ENCODE results near the gene CACNG6.

The CACNG6 gene

DNA sequence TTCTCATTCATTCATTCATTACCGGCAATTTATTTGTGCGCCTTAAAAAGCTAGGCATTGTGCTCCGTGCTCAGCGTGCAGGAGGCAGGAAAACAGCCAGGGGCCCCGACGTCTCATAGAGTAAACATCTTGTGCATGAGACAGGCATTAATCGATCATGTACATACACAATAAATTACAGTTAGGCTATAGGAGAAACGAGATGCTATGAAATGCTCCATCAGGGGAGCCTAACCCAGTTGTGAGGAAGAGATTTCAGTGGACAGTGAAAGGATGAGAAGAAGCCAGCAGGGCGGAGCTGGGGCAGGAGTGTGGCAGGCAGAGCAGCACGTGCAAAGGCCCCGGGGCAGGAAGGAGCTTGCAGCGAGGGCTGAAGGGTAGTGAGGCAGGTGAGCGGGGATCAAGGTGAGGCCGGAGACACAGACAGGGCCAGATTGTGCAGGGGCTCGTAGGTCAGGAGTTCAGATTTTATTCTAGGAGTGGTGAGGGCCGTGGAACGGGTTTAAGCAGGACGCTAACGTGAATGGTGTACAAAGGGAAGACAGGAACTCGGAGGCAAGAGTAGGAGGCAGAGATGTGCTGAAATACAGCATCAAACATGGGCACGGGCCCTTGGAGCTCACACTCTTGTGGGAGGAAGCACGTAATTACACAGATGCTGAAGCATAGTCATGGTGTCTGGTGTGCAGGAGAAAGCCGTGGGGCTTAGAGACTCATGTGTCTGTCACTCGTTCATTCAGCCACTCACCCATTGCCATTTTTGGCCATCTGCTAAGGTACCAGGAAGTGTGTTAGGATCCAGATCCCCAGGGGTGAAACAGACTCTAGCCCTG lies 7.8 kb upstream of the CACNG6 start:
- no peak overlapping the region for H3K27ac ChIP-seq (ENCODE audit: low read depth, low read length, severe bottlenecking)
- no peaks in the 10 kb centered on the region for H3K9me3 ChIP-seq (ENCODE audit: control insufficient read depth, low read length)
- no peak overlapping the region for H3K4me3 ChIP-seq (ENCODE audit: extremely low read depth, insufficient read depth, low read length, poor library complexity, severe bottlenecking)
- H3K36me3 ChIP-seq (ENCODE audit: control insufficient read depth, insufficient read depth, low read length): no peaks in the 10 kb centered on the region
- 94 to 95% methylated on average over 19 to 24 of the region's 24 CpGs for WGBS, 2 experiments (ENCODE audit: insufficient coverage in 2 of 2)
- H3K4me1 ChIP-seq (ENCODE audit: control insufficient read depth, insufficient read depth, low read length, poor library complexity, severe bottlenecking): peaks cover 3% of the 10 kb centered on the region

DNA sequence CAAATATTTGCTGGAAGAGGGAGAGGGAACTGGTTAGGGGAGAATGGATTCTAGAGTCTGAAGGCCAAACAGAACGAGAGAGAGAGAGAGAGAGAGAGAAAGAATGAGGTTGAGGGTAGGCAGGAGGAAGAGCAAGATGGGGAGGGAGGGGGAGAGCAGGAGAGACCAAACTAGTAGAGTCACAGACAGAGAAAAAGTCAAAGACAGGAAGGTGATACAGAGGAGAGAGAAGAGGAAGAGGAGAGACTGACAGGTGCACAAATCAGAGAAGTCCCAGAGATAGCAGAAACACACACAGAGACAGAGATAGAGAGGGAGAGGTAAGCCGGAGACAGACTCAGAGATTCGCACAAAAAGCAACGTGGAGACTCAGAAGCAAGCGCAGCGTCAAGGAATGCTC lies 5.6 kb upstream of the CACNG6 start:
- whole genome bisulfite sequencing, 2 experiments (ENCODE audit: insufficient coverage in 2 of 2): 91 to 94% methylated on average over 6 of the region's 6 CpGs
- no peak overlapping the region for H3K4me3 ChIP-seq (ENCODE audit: extremely low read depth, insufficient read depth, low read length, poor library complexity, severe bottlenecking)
- H3K27ac ChIP-seq (ENCODE audit: low read depth, low read length, severe bottlenecking): no peak overlapping the region
- no peaks in the 10 kb centered on the region for H3K9me3 ChIP-seq (ENCODE audit: control insufficient read depth, low read length)
- H3K36me3 ChIP-seq (ENCODE audit: control insufficient read depth, insufficient read depth, low read length): no peaks in the 10 kb centered on the region
- H3K4me1 ChIP-seq (ENCODE audit: control insufficient read depth, insufficient read depth, low read length, poor library complexity, severe bottlenecking): peaks cover 5% of the 10 kb centered on the region

DNA sequence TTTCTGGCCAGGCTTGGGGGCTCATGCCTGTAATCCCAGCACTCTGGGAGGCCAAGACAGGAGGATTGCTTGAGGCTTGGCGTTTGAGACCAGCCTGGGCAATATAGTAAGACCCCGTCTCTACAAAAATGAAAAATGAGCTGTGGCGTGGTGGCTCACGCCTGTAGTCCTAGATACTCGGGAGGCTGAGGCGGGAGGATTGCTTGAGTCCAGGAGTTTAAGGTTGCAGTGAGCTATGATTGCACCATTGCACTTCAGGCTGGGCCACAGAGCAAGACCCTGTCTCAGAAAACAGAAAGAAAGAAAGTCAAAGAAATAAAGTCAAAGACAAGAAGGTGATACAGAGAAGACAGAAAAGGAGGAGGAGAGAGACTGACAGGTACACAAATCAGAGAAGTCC lies 2.5 kb upstream of the CACNG6 start:
- Histone ChIP-seq H3K4me3 (ENCODE audit: extremely low read depth, insufficient read depth, low read length, poor library complexity, severe bottlenecking) (no peak overlapping the region), H3K9me3 (ENCODE audit: control insufficient read depth, low read length) (no peaks in the 10 kb centered on the region), H3K27ac (ENCODE audit: low read depth, low read length, severe bottlenecking) (no peak overlapping the region), H3K36me3 (ENCODE audit: control insufficient read depth, insufficient read depth, low read length) (no peaks in the 10 kb centered on the region), H3K4me1 (ENCODE audit: control insufficient read depth, insufficient read depth, low read length, poor library complexity, severe bottlenecking) (peaks cover 9% of the 10 kb centered on the region)
- 89 to 92% methylated on average over 6 of the region's 6 CpGs for WGBS, 2 experiments (ENCODE audit: insufficient coverage in 2 of 2)

DNA sequence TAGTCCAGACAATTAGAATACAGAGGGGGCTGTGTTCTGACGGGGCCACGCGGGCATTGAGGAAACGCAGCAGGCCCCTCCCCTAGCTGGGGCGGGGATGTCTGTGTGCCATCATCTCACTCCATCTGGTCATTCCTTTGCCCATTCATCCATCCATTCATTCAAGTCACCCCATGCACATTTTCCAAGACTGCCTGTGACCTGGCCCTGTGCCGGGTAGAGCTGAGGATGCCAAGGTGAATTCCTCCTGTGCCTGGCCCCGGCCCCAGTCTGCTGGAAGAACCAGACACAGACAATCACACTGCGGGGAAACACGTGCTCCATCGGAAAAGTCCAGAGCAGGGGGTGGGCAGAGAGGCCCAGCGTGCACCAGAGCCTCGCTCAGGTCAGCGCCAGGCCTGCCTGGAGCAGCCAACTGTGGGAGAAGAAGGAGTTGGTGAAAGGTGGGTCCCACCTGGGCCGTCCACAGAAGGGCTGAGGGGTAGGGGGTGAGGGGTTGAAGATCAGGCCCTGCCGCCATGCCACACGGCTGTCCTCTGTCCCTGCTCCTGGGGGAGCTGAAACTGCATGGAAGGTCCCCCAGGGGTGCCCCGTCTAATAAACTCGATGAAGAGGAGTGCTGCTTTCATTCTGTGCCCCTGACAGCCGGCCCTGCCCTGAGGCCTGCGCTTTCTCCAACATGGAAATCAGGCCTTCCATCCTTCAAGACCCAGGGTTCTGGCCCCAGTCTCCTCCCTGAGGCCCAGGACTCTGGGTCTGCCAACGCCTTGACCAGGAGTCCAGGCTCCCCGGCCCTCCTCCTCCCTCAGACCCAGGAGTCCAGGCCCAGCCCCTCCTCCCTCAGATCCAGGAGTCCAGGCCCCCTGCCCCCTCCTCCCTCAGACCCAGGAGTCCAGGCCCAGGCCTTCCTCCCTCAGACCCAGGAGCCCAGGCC lies 1.6 kb upstream of the CACNG6 start:
- 84 to 87% methylated on average over 18 to 21 of the region's 22 CpGs for WGBS, 2 experiments (ENCODE audit: insufficient coverage in 2 of 2)
- Histone ChIP-seq H3K4me3 (ENCODE audit: extremely low read depth, insufficient read depth, low read length, poor library complexity, severe bottlenecking) (no peak overlapping the region), H3K9me3 (ENCODE audit: control insufficient read depth, low read length) (no peaks in the 10 kb centered on the region), H3K36me3 (ENCODE audit: control insufficient read depth, insufficient read depth, low read length) (no peaks in the 10 kb centered on the region), H3K4me1 (ENCODE audit: control insufficient read depth, insufficient read depth, low read length, poor library complexity, severe bottlenecking) (peaks cover 9% of the 10 kb centered on the region), H3K27ac (ENCODE audit: low read depth, low read length, severe bottlenecking) (peak overlapping the region; percentile 29)

DNA sequence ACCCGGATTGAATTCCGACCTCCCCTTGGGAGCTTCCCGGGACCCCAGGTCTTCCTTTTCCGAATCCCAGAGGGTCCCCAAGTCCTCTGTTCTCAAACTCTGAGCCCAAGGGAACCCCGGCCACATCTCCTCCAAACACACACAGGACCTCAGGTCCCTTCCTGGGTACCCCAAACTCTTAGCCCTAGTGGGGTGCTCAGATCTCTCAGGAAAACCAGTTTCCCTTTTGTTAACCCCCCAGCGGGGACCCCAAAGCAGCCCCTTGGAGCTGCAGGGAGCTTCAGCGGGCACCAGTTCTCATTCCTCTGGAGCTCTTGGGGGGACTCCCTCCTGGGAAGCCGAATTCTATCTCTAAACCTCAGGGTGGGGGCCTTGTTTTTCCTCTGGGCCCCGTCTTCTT lies 774 bp downstream of the CACNG6 start:
- H3K27ac ChIP-seq (ENCODE audit: low read depth, low read length, severe bottlenecking): no peak overlapping the region
- 96 to 98% methylated on average over 6 to 9 of the region's 9 CpGs for WGBS, 2 experiments (ENCODE audit: insufficient coverage in 2 of 2)
- no peaks in the 10 kb centered on the region for H3K9me3 ChIP-seq (ENCODE audit: control insufficient read depth, low read length)
- no peaks in the 10 kb centered on the region for H3K36me3 ChIP-seq (ENCODE audit: control insufficient read depth, insufficient read depth, low read length)
- no peak overlapping the region for H3K4me3 ChIP-seq (ENCODE audit: extremely low read depth, insufficient read depth, low read length, poor library complexity, severe bottlenecking)
- H3K4me1 ChIP-seq (ENCODE audit: control insufficient read depth, insufficient read depth, low read length, poor library complexity, severe bottlenecking): peaks cover 9% of the 10 kb centered on the region

DNA sequence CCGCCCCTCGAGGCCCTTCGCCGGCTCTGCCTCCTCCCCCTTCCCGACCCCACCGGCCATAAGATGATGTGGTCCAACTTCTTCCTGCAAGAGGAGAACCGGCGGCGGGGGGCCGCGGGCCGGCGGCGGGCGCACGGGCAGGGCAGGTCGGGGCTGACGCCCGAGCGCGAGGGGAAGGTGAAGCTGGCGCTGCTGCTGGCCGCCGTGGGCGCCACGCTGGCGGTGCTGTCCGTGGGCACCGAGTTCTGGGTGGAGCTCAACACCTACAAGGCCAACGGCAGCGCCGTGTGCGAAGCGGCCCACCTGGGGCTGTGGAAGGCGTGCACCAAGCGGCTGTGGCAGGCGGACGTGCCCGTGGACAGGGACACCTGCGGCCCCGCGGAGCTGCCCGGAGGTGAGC lies 1.4 kb downstream of the CACNG6 start:
- Histone ChIP-seq H3K9me3 (ENCODE audit: control insufficient read depth, low read length) (no peaks in the 10 kb centered on the region), H3K27ac (ENCODE audit: low read depth, low read length, severe bottlenecking) (no peak overlapping the region), H3K4me1 (ENCODE audit: control insufficient read depth, insufficient read depth, low read length, poor library complexity, severe bottlenecking) (peaks cover 9% of the 10 kb centered on the region), H3K36me3 (ENCODE audit: control insufficient read depth, insufficient read depth, low read length) (no peaks in the 10 kb centered on the region), H3K4me3 (ENCODE audit: extremely low read depth, insufficient read depth, low read length, poor library complexity, severe bottlenecking) (no peak overlapping the region)
- WGBS, 2 experiments (ENCODE audit: insufficient coverage in 2 of 2): 94 to 97% methylated on average over 41 of the region's 43 CpGs

DNA sequence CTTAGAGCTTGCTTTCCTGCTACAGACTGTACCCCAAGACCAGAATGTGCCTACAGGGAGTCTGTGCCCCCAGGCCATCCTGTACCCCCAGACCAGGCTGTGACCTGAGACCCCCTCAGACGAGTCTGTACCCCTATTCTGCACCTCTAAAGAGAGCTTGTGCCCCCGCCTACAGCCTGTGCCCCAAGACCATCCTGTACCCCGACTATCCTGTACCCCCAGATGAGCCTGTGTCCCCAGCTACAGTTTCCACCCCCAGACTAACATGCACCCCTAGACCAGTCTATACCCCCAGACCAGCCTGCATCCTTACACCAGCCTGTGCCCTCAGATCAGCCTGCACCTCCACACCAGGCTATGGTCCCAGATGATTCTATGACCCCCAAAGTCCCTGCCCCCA lies 2.0 kb downstream of the CACNG6 start:
- H3K9me3 ChIP-seq (ENCODE audit: control insufficient read depth, low read length): no peaks in the 10 kb centered on the region

DNA sequence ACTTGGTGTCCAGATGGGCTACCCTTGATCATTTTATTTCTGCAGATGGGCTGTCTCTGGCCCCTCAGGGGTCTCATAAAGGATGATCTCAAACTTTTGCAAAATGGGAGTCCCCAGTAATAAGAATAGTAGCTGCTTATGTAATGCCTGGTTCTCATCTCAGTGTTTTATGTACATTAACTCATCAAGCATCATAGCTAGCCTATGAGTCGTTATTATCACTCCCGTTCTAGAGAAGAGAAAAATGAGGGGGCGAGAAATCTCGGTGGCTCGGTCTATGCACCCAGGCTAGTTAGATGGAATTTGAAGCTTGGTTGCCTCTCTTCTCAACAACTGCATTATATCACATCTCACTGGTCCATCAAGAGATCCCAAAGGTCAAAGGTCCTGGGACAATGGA lies 3.4 kb downstream of the CACNG6 start:
- no CpG with 5 or more reads among the region's 5 CpGs for WGBS, 2 experiments (ENCODE audit: insufficient coverage in 2 of 2)
- Histone ChIP-seq H3K36me3 (ENCODE audit: control insufficient read depth, insufficient read depth, low read length) (no peaks in the 10 kb centered on the region), H3K9me3 (ENCODE audit: control insufficient read depth, low read length) (no peaks in the 10 kb centered on the region), H3K4me3 (ENCODE audit: extremely low read depth, insufficient read depth, low read length, poor library complexity, severe bottlenecking) (no peak overlapping the region), H3K4me1 (ENCODE audit: control insufficient read depth, insufficient read depth, low read length, poor library complexity, severe bottlenecking) (peaks cover 7% of the 10 kb centered on the region), H3K27ac (ENCODE audit: low read depth, low read length, severe bottlenecking) (no peak overlapping the region)

More for the DNA sequence above, 2.0 kb downstream of the CACNG6 start:
- 60 to 78% methylated on average over 1 to 2 of the region's 3 CpGs for WGBS, 2 experiments (ENCODE audit: insufficient coverage in 2 of 2)
- Histone ChIP-seq H3K4me1 (ENCODE audit: control insufficient read depth, insufficient read depth, low read length, poor library complexity, severe bottlenecking) (peaks cover 9% of the 10 kb centered on the region), H3K27ac (ENCODE audit: low read depth, low read length, severe bottlenecking) (no peak overlapping the region), H3K36me3 (ENCODE audit: control insufficient read depth, insufficient read depth, low read length) (no peaks in the 10 kb centered on the region), H3K4me3 (ENCODE audit: extremely low read depth, insufficient read depth, low read length, poor library complexity, severe bottlenecking) (no peak overlapping the region)

DNA sequence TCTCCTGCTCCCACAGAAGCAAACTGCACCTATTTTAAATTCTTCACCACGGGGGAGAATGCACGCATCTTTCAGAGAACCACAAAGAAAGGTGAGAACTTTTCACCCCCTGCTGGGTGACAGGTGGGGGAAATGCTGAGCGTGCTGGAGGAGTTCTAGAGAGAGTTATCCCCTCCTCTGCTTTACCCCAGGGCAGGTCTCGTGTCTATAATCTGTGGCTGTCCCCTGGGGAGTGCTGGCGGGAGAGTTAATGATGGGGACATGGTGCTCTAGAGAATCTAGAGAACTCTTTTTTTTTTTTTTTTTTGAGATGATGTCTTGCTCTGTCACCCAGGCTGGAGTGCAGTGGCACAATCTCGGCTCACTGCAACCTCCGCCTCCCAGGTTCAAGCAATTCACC lies 6.8 kb downstream of the CACNG6 start:
- WGBS, 2 experiments (ENCODE audit: insufficient coverage in 2 of 2): 82% methylated on average over 3 of the region's 7 CpGs; no CpG with 5 or more reads in 1 of the 2 experiments

DNA sequence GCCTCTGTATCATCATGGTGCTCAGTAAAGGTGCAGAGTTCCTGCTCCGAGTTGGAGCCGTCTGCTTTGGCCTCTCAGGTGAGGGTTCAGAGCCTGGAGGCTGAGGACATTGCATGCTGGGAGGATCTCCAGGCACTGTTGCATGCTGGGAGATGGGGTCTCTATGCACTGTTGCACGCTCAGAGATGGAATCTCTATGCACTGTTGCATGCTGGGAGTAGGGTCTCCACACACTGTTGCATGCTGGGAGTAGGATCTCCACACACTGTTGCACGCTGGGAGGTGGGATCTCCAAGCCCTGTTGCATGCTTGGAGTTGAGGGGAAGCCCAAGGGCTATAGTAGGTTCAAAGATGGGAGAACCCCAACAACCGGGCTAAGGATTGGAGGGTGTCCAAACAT lies 8.3 kb downstream of the CACNG6 start:
- Histone ChIP-seq H3K27ac (ENCODE audit: low read depth, low read length, severe bottlenecking) (no peak overlapping the region), H3K4me1 (ENCODE audit: control insufficient read depth, insufficient read depth, low read length, poor library complexity, severe bottlenecking) (peaks cover 7% of the 10 kb centered on the region), H3K4me3 (ENCODE audit: extremely low read depth, insufficient read depth, low read length, poor library complexity, severe bottlenecking) (no peak overlapping the region), H3K36me3 (ENCODE audit: control insufficient read depth, insufficient read depth, low read length) (no peaks in the 10 kb centered on the region), H3K9me3 (ENCODE audit: control insufficient read depth, low read length) (no peaks in the 10 kb centered on the region)
- WGBS, 2 experiments (ENCODE audit: insufficient coverage in 2 of 2): 91 to 97% methylated on average over 5 of the region's 5 CpGs

More for the DNA sequence above, 6.8 kb downstream of the CACNG6 start:
- Histone ChIP-seq H3K27ac (ENCODE audit: low read depth, low read length, severe bottlenecking) (no peak overlapping the region), H3K9me3 (ENCODE audit: control insufficient read depth, low read length) (no peaks in the 10 kb centered on the region), H3K4me3 (ENCODE audit: extremely low read depth, insufficient read depth, low read length, poor library complexity, severe bottlenecking) (no peak overlapping the region), H3K36me3 (ENCODE audit: control insufficient read depth, insufficient read depth, low read length) (no peaks in the 10 kb centered on the region), H3K4me1 (ENCODE audit: control insufficient read depth, insufficient read depth, low read length, poor library complexity, severe bottlenecking) (peaks cover 7% of the 10 kb centered on the region)

Data from mesodermal cell (in vitro differentiated cells).